SH-SY5Y (cell line): Measurements from ENCODE around the gene BCDIN3D.

ENCODE experiments used
- GATA2 ChIP-seq: IDR thresholded peaks from 2 replicates; pipeline ENCODE4 v1.6.1; 2011; ENCODE audit warnings: mild to moderate bottlenecking, low read depth, low read length
- GATA3 ChIP-seq: IDR thresholded peaks from 2 replicates; pipeline ENCODE4 v1.6.1; 2011; ENCODE audit warnings: low read depth, mild to moderate bottlenecking, low read length, moderate library complexity

DNA sequence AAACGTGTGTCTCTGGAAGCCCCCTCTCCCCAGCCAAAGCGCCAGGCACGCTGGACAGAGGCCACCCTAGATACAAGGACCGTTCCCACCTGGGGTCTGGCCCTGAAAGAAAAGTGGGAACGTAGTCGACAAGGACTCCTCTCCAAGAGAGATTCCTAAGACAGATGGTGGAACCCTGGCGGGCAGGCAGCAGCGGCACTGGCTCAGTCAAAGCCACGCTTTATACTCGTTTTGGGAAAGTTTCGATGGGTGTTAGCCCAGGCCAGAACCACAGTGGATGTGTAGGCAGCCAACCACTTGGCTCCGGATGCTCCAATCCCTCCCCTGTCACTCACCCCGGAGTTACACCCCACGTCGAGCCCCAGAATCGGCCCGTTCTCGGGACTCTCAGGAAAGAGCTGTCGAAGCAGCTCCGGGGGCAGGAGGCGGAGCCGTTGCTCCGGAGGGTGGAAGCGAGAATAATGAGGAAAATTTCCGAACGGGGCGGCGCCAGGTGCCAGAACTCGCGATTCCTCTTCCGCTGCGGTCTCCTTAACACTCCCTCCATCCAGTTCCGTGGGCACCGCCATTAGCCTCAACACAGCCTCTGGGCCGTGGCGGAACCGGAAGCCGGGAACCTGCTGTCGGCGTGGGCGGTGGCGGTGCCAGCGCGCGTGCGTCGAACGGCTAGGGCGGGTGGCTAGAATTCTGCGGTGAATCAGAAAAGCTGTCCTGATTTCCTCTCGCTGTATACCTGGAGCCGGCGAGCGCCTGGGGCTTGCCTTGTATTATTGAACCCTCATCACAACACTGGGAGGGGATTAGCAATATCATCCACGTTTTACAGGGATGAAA, at the start of gene BCDIN3D:
- no peak for TF ChIP-seq GATA2
- TF ChIP-seq GATA3, result no peak
